H9 (cell line): ENCODE data around the gene PERM1. TPM values are rescaled to one million over a fixed set of nuclear protein-coding genes. Genes with fewer than 3 reads are reported as not detected.
A peak's percentile ranks its signal among the peaks of the same experiment; 100 is the strongest.

Experiments
- DNase-seq: peaks from one replicate; pipeline ENCODE4 v3.0.0-alpha.2; 2017
- H2AFZ ChIP-seq: one replicate; pipeline ENCODE4 v1.6.1; 2013; ENCODE audit warnings: mild to moderate bottlenecking, low read length, control low read depth, moderate library complexity
- H2AK5ac ChIP-seq: 2 replicates; pipeline ENCODE4 v1.6.1; 2013; ENCODE audit warnings: low read length, control low read depth, mixed read lengths; ENCODE audit not compliant: insufficient read length
- H2BK120ac ChIP-seq: one replicate; pipeline ENCODE4 v1.6.1; 2013; ENCODE audit warnings: low read depth, mild to moderate bottlenecking, low read length, control low read depth, inconsistent platforms; ENCODE audit not compliant: poor library complexity, severe bottlenecking
- H2BK12ac ChIP-seq: 2 replicates; pipeline ENCODE4 v1.6.1; 2013; ENCODE audit warnings: low read length, control low read depth, mixed read lengths, low read depth; ENCODE audit not compliant: insufficient read length
- H2BK15ac ChIP-seq: 2 replicates; pipeline ENCODE4 v1.6.1; 2013; ENCODE audit warnings: low read depth, low read length, control low read depth
- H2BK20ac ChIP-seq: one replicate; pipeline ENCODE4 v1.6.1; 2013; ENCODE audit warnings: low read depth, mild to moderate bottlenecking, low read length, control low read depth, inconsistent platforms; ENCODE audit not compliant: poor library complexity, severe bottlenecking
- H2BK5ac ChIP-seq: 2 replicates; pipeline ENCODE4 v1.6.1; 2013; ENCODE audit warnings: low read length, control low read depth, mixed read lengths; ENCODE audit not compliant: insufficient read length
- H3K14ac ChIP-seq: 2 replicates; pipeline ENCODE4 v1.6.1; 2013; ENCODE audit warnings: low read length, control low read depth; ENCODE audit not compliant: insufficient read depth
- H3K18ac ChIP-seq: 2 replicates; pipeline ENCODE4 v1.6.1; 2013; ENCODE audit warnings: low read depth, mild to moderate bottlenecking, mixed read lengths, low read length, control low read depth; ENCODE audit not compliant: insufficient read length
- H3K23ac ChIP-seq: 2 replicates; pipeline ENCODE4 v1.6.1; 2013; ENCODE audit warnings: low read length, control low read depth, mixed read lengths, low read depth; ENCODE audit not compliant: insufficient read length
- H3K23me2 ChIP-seq: 2 replicates; pipeline ENCODE4 v1.6.1; 2013; ENCODE audit warnings: low read depth, mild to moderate bottlenecking, mixed read lengths, low read length, control low read depth; ENCODE audit not compliant: insufficient read length, poor library complexity, severe bottlenecking
- H3K27ac ChIP-seq: 2 replicates; pipeline ENCODE4 v1.5.1; 2013; ENCODE audit warnings: low read length, control low read depth, mixed read lengths, low read depth; ENCODE audit not compliant: insufficient read length
- H3K27me3 ChIP-seq: 2 replicates; pipeline ENCODE4 v1.6.1; 2013; ENCODE audit warnings: low read length, control low read depth, inconsistent platforms; ENCODE audit not compliant: insufficient read depth
- H3K4ac ChIP-seq: 2 replicates; pipeline ENCODE4 v1.6.1; 2013; ENCODE audit warnings: low read depth, mild to moderate bottlenecking, control low read depth, inconsistent platforms, low read length, moderate library complexity
- H3K4me1 ChIP-seq: 2 replicates; pipeline ENCODE4 v1.6.1; 2013; ENCODE audit warnings: low read length, control low read depth, inconsistent platforms; ENCODE audit not compliant: insufficient read depth
- H3K4me2 ChIP-seq: 2 replicates; pipeline ENCODE4 v1.6.1; 2013; ENCODE audit warnings: low read length, control low read depth, mixed read lengths; ENCODE audit not compliant: insufficient read length, insufficient read depth
- H3K56ac ChIP-seq: 2 replicates; pipeline ENCODE4 v1.6.1; 2013; ENCODE audit warnings: low read depth, mild to moderate bottlenecking, mixed read lengths, low read length, control low read depth; ENCODE audit not compliant: insufficient read length
- H3K79me1 ChIP-seq: 2 replicates; pipeline ENCODE4 v1.6.1; 2013; ENCODE audit warnings: low read depth, mild to moderate bottlenecking, moderate library complexity, low read length, control low read depth, inconsistent platforms; ENCODE audit not compliant: insufficient read depth, poor library complexity, severe bottlenecking
- H3K79me2 ChIP-seq: 2 replicates; pipeline ENCODE4 v1.6.1; 2013; ENCODE audit warnings: low read length, control low read depth, inconsistent platforms; ENCODE audit not compliant: insufficient read depth
- H3K9ac ChIP-seq: 2 replicates; pipeline ENCODE4 v1.6.1; 2013; ENCODE audit warnings: low read length, control low read depth, mixed read lengths; ENCODE audit not compliant: insufficient read length; ENCODE audit errors: extremely low read depth
- H3K9me3 ChIP-seq: one replicate; pipeline ENCODE4 v1.6.1; 2013; ENCODE audit warnings: low read depth, low read length, inconsistent platforms; ENCODE audit not compliant: control insufficient read depth
- H3T11ph ChIP-seq: one replicate; pipeline ENCODE4 v1.6.1; 2013; ENCODE audit warnings: mild to moderate bottlenecking, low read length, control low read depth, inconsistent platforms
- H4K20me1 ChIP-seq: one replicate; pipeline ENCODE4 v1.6.1; 2013; ENCODE audit not compliant: control insufficient read depth, insufficient read length, insufficient read depth
- H4K5ac ChIP-seq: 2 replicates; pipeline ENCODE4 v1.6.1; 2013; ENCODE audit warnings: low read depth, mild to moderate bottlenecking, mixed read lengths, low read length, control low read depth; ENCODE audit not compliant: insufficient read length
- H4K8ac ChIP-seq: replicated peaks from 2 replicates; pipeline ENCODE4 v1.6.1; 2013; ENCODE audit warnings: low read length, control low read depth, mixed read lengths, low read depth; ENCODE audit not compliant: insufficient read length
- H4K91ac ChIP-seq: 2 replicates; pipeline ENCODE4 v1.6.1; 2013; ENCODE audit warnings: low read depth, mild to moderate bottlenecking, moderate library complexity, mixed read lengths, low read length, control low read depth; ENCODE audit not compliant: insufficient read length
- H3K27ac Mint-ChIP-seq, 3 experiments: 2 replicates in 2 of 3; 3 replicates in 1 of 3; pipeline ENCODE4 v1.8.0; 2020 to 2021; ENCODE audit warnings: mixed read lengths in 3 of 3, mild to moderate bottlenecking in 1 of 3, moderate library complexity in 1 of 3
- H3K27me3 Mint-ChIP-seq: 2 replicates; pipeline ENCODE4 v1.8.0; 2021; ENCODE audit warnings: low read depth, mild to moderate bottlenecking, moderate library complexity, mixed read lengths
- H3K36me3 Mint-ChIP-seq, 3 experiments: 2 replicates in 2 of 3; 3 replicates in 1 of 3; pipeline ENCODE4 v1.8.0; 2020 to 2021; ENCODE audit warnings: low read depth in 3 of 3, mixed read lengths in 3 of 3; ENCODE audit not compliant: insufficient read depth in 1 of 3
- H3K4me1 Mint-ChIP-seq, 2 experiments: 2 replicates each; pipeline ENCODE4 v1.8.0; 2020; ENCODE audit warnings: mixed read lengths in 2 of 2
- H3K4me3 Mint-ChIP-seq, 2 experiments: 2 replicates in 1 of 2; 3 replicates in 1 of 2; pipeline ENCODE4 v1.8.0; 2020 to 2021; ENCODE audit warnings: mild to moderate bottlenecking in 2 of 2, mixed read lengths in 2 of 2, moderate library complexity in 1 of 2
- H3K9me3 Mint-ChIP-seq, 2 experiments: 2 replicates in 1 of 2; 3 replicates in 1 of 2; pipeline ENCODE4 v1.8.0; 2020; ENCODE audit warnings: mild to moderate bottlenecking in 2 of 2, mixed read lengths in 2 of 2, moderate library complexity in 1 of 2
- CTCF ChIP-seq: fragments of 200-600 bp; sonication (generic); conservative IDR thresholded peaks from 3 replicates; pipeline ENCODE4 v1.8.0; 2021; ENCODE audit warnings: antibody characterized with exemption, mild to moderate bottlenecking
- WGBS: extraction: QIAGEN DNeasy Blood & Tissue Kit; methylation state at CpG from one replicate; pipeline ENCODE4 v1.1.7; 2013; ENCODE audit warnings: missing lambda C conversion rate, low lambda C conversion rate, mixed read lengths; ENCODE audit not compliant: insufficient read length; ENCODE audit errors: extremely low coverage; 5-methylcytosine and 5-hydroxymethylcytosine counted together
- total RNA-seq: library from RNA; stranded (reverse); gene quantifications from 2 replicates; pipeline ENCODE4 v1.2.1, GENCODE V29; 2021

The PERM1 gene
- total RNA-seq, 1 experiment from 2014 or later: not detected

GRCh38 chr1:967466-968343 lies 14.2 kb downstream of the PERM1 start:
- Histone ChIP-seq H3K9me3 (no peaks in the 10 kb centered on the region), H3K79me1 (no peaks in the 10 kb centered on the region), H2AFZ (no peak overlapping the region), H2BK120ac (no peak overlapping the region), H2BK12ac (no peak overlapping the region), H3K9ac (no peak overlapping the region), H3T11ph (no peak overlapping the region), H3K4me1 (no peaks in the 10 kb centered on the region), H2AK5ac (no peak overlapping the region), H4K20me1 (no peaks in the 10 kb centered on the region), H3K18ac (no peak overlapping the region), H3K14ac (no peak overlapping the region), H3K27me3 (peaks cover 11% of the 10 kb centered on the region; the same call in 1 of the 2 replicates), H3K23ac (no peak overlapping the region), H4K8ac (no peak overlapping the region), H3K4ac (no peak overlapping the region), H3K56ac (no peak overlapping the region), H3K79me2 (no peaks in the 10 kb centered on the region), H3K23me2 (peaks cover 9% of the 10 kb centered on the region), H4K91ac (no peak overlapping the region), H4K5ac (no peak overlapping the region), H3K27ac (no peak overlapping the region), H2BK15ac (no peak overlapping the region), H2BK20ac (no peak overlapping the region), H3K4me2 (peak overlapping the region; percentile 68), H2BK5ac (no peak overlapping the region)
- Mint-ChIP-seq H3K27ac (no peak overlapping the region), H3K4me3 (no peak overlapping the region), H3K9me3 (peaks cover 3 to 4% of the 10 kb centered on the region in 2 experiments; a peak in 3 of 5 replicates), H3K4me1 (peaks cover 0 to 3% of the 10 kb centered on the region in 2 experiments; a peak in 2 of 4 replicates), H3K36me3 (peaks cover 0 to 17% (median 17%) of the 10 kb centered on the region in 3 experiments; a peak in 6 of 7 replicates), H3K27me3 (peaks cover 45% of the 10 kb centered on the region)
- no peak for DNase-seq
- WGBS: no CpG with 5 or more reads among the region's 23 CpGs
- TF ChIP-seq CTCF: no peak
